T-helper 2 cell (primary cell): ENCODE data around the gene DOCK1.

Source experiments
- DNase-seq, 5 experiments: peaks; one replicate each; pipeline versions ENCODE4 v3.0.0 to v3.0.0-alpha.2; 2012 to 2022

Gene DOCK1

DNA sequence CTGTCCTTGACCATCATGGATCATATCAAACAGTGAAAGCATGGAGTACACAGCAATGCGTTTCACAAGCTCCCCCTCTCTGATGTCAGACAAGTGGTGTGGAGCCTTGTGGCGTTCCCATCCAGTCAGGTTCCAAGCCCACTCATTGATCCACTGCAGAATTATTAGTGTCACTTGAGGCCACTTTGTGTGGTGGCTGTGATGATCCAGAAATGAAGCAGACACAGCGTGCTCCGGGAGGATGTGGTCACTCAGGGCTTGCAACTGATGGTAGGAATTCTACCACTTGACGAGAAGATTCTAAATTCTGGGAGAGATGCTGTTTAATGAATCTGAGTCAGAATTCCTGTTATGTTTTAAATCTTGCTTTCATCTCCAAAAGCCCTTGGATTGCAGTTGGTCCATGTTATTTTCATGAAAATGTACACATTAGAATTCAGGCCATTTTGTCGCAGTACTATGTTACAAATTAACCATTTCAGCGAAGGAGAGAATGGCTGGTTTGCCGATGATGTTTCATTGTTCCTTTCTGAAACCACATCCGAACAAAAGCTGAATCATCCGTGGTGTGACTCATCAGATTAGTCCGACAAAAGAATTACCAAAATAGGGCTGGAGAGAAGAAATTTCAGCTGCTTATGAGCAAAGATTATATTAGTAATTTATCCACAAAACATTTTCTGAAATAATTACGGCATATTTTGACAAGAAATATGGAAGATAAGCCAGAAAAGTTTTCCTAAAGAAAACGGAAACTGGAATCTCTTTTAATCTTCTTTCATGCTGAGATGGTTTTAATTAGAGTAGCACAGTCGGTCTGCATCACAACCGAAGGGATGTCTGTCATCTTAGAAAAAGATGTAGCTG lies 243.1 kb downstream of the DOCK1 start:
- DNase-seq = peak in 1 of 5 experiments; percentile 48

DNA sequence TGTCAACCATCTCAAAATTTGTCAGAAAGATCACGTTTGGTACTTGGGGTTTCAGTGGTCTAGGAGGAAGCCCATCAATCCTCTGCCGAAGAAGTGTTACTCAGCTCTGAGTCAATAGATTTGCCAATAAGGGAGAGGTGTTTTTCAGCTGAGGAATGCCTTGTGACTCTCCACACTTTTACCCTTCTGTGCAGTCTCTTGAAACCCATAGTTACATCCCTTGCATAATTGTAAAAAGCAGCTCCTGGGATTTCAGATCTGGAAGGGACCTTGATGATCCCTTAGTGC lies 243.6 kb downstream of the DOCK1 start:
- DNase-seq = peak in 1 of 5 experiments; percentile 25

DNA sequence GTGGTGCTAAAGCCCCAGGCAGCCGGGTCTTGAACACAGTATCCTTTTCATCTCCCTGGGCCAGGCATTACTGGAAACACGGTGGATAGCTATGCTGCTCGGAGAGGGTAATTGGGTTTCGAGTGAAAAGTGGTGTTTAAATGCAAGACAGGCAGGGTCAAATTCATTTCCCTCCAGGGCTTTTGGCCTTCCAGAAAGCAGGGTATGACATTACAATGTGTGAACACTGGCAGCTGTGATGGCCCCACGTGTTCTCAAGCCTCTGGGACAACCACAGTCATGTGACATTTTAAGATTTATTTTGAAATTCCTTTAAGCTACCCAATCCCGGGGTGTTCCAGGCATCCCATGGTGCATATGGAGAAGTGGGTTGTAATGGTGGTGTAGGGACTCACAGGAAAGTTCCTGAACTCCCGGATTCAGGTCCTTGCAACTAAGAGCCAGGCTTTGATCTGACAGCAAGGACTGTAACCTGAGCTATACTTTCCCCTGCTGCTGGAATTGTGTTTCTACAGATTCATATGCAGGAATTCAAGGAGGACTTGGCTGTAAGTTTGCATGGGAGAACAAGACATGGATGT lies 244.4 kb downstream of the DOCK1 start:
- DNase-seq = no peak

DNA sequence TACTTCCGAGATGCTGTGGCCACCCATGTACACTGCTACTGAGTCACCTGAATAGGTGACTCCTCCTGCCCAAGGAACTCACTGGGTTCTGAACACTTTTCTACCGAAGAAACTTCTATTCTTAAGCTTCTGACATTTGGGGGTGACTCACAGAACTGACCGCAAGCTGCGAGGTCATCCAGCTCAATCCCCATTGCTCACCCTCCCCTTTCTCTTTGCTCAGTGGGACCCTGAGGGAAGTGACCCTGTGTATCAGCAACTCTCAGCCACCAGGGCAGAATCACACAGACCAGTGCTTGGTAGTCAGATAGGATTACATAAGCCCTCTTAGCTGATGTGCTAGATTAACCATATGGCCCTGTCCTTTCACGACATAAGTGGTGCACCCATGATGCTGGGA lies 244.9 kb downstream of the DOCK1 start:
- DNase-seq = no peak

DNA sequence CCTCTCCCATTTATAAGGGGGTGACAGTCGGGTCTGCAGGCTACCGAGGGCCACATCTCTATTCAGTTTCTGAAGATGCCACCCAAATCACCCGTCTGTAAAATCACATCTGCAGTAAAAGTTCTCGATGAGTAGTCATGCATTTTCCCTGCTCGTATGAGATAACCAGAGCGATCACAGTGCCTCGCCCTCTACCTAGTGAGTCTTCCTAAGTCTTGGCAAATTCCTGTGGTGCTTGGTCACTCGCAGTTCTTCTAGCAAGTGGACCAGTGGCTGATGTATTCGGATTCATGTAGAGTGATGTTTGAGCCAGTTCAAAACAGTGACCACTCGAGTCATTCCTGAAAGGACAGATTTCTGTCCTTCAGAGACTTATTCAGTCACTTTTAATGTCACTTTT lies 246.3 kb downstream of the DOCK1 start:
- no peak for DNase-seq

DNA sequence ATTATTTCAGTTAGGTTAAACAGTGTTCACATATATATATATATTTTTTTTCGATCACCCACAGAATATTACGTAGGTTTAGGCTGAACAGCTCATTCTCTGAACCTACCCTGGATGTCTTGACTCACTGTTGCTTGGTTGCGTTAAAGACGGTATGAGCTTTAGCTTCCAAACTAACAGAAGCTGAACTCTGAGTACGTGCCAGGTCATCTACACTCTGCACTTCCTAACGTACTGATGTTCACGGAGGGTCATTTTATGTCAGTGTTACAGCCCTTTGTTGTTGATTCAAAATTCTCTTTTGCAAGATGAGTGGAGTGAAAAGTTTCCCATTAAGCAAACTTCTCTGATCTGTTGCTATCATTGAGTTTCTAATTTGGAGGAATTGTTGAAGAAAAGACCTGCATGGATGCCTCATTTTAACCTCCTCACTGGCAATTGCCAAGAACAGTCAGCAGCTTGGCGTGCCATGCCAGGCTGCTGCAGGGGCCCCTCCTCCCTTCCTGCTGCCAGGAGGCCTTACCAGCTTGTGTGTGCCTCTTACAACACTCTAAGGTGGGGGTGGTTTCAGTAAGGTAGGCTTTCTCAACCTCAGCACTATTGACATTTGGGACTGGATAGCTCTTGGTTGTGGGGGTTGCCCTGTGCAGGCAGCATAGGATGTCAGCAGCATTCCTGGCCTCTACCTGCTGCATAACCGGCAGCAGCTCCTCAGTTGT lies 246.9 kb downstream of the DOCK1 start:
- no peak for DNase-seq

DNA sequence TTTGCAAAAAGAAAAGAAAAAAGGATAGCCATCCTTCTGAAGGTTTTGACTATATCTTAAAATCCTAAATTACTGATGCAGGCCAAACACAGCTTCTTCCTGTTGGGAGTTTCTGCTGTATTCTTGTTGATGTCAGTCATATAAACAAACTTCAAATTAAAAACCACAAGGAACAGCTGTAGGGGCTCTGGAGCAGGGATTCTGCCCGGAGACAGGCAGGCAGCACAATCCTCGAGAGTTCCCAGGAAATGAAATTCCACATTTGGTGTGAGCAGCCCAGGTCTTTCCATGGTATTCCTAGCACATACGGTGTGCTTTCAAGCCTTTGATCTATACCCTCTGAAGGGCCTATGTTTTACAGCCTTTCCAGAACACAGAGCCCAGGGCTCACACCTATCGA lies 248.0 kb downstream of the DOCK1 start:
- no peak for DNase-seq

DNA sequence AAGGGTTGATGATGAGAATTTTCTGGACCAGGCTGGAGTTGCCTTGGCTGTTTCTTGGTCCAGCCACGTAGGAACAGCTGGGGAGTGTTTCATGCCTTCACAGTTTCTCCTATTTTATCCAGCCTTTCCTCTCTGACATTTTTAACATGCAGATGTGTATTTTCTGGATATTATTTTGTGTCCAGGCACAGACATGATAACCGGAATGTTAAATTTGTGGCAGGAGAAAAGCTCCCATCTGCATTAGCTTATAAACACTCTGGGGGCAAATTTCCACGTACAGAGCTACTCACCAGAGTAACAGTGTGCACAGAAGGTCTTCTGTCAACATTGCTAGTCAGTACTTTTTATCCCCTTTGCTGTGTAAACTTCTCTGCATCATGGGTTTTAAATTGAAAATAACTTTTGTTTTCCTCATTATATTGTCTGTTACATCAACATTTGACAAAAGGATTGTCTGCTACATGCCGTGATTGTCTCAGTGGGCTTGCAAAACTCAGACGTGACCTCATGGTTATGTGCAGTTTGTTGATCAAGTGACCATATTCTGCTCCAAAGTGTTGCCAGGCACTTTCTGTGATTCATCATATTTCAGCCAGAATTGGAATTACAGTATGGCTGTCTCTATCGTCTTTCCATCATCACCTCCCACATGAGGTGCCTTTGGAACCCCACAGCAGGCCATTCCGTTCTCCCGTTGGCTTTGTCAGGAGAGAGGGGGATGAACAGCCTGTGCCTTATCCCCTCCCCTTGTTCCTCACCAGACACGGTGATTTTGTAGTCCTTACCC lies 249.8 kb downstream of the DOCK1 start:
- no peak for DNase-seq

DNA sequence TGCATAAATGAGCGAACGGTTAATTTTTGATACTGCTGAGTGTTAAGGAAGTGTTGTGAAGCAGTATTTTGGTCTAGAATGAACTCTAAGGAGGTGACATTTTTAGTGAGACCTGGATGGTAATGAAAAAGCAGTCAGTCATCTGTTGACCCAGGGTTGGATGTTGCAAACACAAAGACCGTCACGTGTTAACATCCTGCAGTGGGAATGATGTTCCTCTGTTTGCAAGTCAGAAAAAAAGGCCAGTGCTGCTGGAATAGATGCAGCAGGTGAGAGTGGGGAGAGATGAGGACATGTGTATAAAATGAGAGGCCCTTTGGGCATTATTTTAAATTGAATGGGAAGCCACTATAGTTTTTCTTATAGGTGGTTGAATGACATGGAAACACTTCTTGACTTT lies 251.9 kb downstream of the DOCK1 start:
- DNase-seq = no peak

DNA sequence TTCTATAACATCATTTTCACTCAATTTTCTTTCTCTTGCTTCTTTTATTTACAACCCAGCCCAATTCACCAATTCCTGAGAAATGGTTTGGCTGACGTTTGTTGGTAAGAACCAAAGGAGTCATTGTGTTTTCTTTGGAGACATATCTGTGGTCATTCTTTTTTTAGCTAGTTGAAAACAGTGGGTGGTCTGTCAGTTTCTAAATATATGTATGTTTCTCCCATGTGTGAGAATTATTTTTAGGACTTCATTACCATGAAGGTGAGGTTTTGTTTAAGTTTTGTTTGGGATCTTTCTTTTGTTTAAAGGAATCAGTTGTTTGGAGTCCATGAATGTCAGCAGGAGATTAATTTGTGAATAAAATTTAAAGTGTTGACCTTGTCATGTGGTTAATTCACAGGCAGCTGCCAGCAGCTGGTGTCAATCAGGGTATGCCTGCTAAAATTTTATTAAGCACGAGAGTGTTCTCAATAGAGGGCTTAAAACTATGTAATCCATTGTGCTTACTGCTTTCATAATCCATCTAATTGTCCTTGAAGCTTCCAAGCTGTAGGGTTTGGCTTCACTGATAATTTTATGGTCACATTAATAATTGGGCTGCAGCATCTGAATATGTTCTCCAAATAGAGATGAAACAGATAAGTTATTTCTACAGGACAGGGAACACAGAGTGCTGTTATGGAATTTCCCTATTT lies 252.4 kb downstream of the DOCK1 start:
- no peak for DNase-seq

DNA sequence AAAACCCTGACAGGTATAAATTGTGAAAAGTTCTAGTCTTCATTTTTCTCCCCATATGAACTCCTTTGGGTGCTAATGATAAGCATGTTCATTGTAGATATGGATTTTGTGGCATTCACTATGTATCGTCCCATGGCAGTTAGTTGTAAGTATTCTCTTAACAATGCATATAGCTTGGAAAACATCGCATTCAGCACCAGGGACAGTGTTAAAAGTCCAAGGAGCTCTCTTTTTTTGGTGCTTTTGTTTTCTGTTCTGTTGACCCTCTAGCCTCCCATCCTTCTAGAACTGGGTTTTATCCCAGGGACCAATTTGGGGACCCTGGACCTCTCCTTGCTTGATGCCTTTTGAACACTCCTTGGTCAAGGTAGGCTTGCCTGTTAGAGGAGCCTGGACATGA lies 253.4 kb downstream of the DOCK1 start:
- no peak for DNase-seq

DNA sequence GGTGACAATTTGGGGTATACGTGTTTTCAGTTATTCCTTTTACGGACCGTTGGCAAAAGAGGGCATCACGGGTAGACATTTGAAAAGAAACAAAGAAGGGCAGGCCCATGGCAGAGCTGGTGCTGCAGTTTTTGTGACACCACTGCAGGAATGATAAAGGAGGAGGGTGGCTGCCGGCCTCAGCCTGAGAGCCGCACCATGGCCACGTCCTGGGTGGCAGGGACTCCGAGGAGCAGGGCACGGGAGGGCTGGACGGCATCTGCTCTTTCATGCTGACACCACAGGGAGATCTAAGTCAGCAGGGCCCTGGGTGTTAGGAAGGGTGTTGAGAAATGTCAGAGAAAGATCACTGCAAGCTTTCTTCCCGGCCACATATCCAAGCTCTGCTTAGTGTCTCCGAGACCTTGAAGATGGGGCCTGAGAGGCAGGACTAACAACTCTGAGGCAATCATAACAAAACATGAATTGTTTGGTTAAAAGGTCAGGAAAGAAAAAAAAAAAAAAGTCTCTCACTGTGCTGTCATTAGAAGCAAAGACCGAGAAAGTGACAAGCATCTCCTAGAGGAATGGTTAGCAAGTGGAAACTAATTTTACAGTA lies 254.5 kb downstream of the DOCK1 start:
- DNase-seq = no peak

DNA sequence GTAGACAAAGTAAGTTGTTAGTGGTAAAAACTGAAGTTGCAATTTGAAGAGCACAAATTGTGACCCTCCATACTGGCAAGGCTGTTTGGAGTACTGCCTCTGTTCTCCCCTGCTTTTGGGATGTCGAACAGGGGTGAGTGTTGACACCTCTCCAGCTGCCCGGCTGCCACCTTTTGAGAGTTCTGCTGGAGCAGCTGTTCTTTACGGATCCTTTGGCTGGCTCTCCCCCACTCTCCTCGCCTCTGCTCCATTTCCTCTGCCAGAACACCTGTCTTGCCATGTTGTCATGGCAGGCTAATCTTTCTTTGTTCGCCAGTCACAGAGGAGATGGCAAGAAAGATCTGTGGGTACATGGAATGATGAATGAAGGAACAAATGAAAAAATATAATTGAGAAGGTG lies 256.3 kb downstream of the DOCK1 start:
- DNase-seq = no peak

DNA sequence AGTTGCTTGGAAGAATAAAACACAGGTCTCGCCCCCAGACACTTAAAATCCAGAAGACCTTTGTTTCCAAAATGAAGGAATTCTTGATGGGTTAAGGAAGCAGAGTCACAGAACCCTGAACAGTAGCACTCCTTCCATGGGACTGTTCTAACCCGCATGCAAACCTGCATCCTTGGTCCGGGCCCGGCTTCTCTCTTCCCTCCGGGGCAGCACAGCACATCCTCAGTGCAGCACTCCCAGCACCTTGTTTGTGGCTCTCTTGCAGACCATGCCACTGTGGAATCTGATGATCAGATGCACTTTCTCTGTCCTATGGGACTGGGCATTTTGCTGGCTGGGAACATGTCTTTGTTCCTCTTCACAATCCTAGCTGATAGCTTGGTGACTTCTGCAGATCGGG lies 257.6 kb downstream of the DOCK1 start:
- DNase-seq = no peak

DNA sequence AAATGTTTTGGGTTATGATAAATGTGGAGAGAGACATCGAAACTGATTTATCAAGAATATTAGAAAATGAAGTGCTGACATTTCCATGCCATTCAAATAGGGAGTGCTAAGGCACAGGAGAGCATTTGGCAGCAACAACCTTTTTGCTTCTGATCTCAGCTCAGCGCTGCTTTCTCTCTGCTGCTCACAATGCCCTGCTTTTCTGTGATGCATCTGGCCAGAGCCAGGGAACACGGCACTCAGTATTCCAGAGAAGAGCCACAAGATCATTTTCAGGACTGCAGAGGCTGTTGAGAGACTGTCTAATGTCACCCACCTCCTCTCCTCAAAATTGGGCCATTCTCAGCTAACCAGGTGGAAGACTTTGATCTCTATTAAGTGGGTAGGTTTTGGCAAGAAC lies 263.0 kb downstream of the DOCK1 start:
- no peak for DNase-seq

DNA sequence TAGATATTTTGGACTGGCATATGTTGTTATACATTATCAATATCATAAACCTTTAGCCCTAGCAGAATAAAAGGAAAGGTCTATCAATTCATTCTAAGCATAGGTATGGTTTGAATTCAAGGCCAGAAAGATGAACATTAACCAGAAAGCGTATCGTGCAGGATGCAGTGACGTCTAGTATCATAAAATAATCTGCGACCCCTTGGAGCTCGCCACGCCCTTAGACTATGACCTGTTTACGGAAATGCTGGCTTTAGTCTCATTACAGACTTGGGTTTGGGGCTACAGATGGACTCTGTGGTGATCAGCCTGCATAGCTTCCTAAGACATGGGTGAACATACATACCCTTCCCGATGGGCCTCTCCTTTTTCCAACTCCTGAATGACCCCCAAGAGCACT lies 269.6 kb downstream of the DOCK1 start:
- no peak for DNase-seq

DNA sequence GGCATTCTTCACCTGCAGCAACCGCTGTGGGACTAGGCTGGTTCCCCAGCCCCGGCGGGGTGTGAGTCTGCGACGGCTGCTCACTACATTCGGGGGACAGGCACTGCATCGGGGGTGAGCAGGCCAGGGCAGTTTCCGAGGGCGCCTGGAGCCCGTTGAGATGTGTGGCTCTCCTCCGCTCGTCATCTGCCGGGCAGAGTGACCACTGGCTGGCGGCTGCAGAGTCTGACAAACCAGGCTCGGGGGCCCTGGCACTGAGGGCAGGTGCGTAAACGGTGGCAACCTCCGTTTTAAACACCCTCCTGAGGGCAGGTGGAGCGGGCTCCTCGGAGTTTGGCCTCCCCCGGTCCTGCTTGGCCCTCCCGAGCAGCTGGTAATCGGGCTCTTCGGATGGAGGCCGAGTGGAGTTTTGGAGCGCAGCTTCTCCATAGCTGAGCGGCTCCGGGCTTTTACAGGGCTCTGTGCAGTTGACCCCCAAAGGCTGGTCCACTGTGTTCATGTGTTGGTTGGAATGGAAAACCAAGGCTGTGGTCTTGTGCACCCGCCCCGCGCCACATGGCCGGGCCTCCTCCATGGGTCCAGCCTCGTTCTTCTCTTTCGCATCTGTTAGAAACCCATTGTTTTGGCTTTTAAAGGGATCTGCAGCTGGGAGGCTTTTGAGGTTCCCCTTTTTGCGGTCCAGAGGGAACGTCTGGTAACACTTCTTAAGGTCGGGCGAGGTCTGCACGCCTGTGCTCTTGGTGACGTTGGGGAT lies 270.3 kb downstream of the DOCK1 start:
- no peak for DNase-seq

DNA sequence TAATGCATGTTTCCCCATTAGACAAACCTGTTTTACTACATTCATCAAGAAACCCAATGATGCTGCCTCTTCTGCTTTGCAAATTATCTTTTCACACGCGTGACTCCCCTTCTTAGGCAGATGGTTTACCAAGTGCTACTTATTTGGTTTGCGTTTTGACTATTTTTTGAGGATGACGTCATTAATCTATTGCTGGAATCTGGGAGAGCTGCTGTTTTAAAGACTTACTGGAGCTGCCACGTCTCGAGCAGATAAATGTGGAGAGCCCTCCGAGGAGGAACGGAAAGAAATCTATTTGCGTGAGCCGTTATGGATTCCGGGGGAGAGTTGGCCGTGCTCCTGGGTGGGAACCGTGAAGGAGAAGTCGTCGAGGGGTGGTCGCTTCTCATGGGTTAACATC lies 271.4 kb downstream of the DOCK1 start:
- DNase-seq = no peak

DNA sequence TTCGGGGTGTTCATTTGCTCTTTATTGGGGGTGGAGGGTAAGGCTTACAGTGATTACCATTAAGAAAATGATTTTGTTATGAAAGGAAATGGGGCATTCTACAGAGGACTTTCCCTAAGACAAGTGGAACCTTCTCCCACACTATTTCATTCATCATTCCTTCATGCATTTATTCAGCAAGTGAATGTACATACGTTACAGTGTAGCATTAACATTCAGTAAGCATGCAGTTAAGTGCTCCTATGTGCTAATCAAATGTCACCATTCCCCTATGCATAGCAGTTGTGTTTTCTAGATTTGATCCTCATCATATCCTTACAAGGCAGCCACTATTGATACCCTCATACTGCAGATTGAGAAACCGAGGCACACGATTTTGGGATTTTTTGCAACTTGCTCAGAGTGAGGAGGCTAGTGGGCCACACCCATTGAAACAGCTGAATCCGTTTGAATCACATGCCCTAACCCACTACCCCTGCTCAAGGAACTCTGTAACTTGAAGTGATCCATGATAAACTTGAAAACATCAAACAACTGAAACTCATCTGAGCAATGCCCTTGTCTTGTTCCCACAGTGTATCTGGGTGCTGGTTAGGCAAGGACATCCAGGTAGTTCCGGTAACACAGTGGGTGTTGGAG lies 274.5 kb downstream of the DOCK1 start:
- no peak for DNase-seq

DNA sequence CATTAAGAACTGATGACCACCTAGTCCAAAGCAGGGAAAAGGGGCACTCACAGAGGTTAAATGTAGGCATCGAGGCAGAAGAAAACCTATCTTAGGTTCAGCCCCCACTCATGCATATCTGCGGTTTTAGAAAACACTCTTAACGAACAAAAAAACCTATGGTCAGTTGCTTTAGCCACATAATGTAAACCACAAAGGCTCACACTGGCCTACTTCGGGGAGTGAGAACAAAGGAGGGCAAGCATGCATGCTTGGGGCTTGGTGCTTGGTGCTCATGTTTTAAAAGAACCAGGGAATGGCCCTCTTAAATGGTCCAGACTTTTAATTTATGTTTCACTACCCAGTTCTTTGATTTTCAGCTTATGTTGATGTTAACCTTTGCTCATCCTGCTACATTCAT lies 276.9 kb downstream of the DOCK1 start:
- DNase-seq = no peak

DNA sequence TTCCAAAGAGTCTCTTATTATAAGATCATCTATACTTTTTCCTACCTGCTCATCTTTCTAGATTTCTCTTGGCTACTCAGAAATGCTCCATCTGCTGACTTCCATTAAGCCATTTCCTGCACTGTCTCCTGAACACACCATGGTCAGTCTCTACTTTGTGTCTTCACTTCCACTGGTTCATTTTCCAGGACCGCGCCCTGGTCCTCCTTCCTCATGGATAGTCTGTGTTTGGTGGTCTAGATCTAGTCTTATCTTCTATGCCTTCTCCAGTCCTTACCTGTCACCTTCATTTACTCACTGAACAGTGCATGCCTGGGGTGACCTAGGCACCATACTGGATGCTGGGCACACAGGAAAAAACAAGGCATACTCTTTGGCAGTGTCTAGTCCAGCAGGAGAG lies 279.4 kb downstream of the DOCK1 start:
- DNase-seq = no peak
